B cell (primary cell): Measurements from ENCODE around the gene LPXN. TPM values are rescaled to one million over a fixed set of nuclear protein-coding genes. Genes with fewer than 3 reads are reported as not detected.

Experiments used
- ATAC-seq: fragments of 200-7000 bp; cut with Tn5 transposase; one replicate; pipeline ENCODE4 v1.10.0; 2021; ENCODE audit warnings: low read depth, mild to moderate bottlenecking, moderate number of reproducible peaks, moderate library complexity
- CTCF ChIA-PET: fragments of 350-600 bp; sonication (Branson Sonifier 250); formaldehyde crosslinking; loops from one replicate; lab custom pipeline; 2021; ENCODE audit warnings: antibody characterized with exemption, inconsistent platforms; lab: Charles Lee
- POLR2A ChIA-PET: fragments of 350-600 bp; sonication (Branson Sonifier 250); formaldehyde crosslinking; loops from one replicate; lab custom pipeline; 2021; ENCODE audit warnings: antibody characterized with exemption; lab: Charles Lee
- DNase-seq: peaks from one replicate; pipeline ENCODE4 v3.0.0; 2013
- H2AFZ ChIP-seq: 2 replicates; pipeline ENCODE4 v1.6.1; 2012; ENCODE audit warnings: mild to moderate bottlenecking, low read depth, low read length; ENCODE audit not compliant: insufficient read depth, poor library complexity, severe bottlenecking
- H3K27ac ChIP-seq, 2 donors: 1 replicate in 1 of 2; 2 replicates in 1 of 2; pipeline ENCODE4 v1.5.1; 2012 to 2013; ENCODE audit warnings: low read length in 2 of 2, mild to moderate bottlenecking in 2 of 2, moderate library complexity in 1 of 2
- H3K27me3 ChIP-seq, 4 experiments: fragments of 200-600 bp in 1 of 4; sonication (generic) in 1 of 4; replicated peaks in 1 of 4; 1 replicate in 2 of 4; 2 replicates in 2 of 4; pipeline versions ENCODE4 v1.6.1 to v1.7.0; 2013 to 2016; ENCODE audit warnings: low read length in 3 of 4, mild to moderate bottlenecking in 2 of 4, mixed read lengths in 1 of 4, moderate library complexity in 1 of 4; ENCODE audit not compliant: insufficient read depth in 4 of 4, control insufficient read depth in 3 of 4; ENCODE audit errors: control extremely low read depth in 1 of 4
- H3K36me3 ChIP-seq, 2 experiments: replicated peaks in 1 of 2; 1 replicate in 1 of 2; 2 replicates in 1 of 2; pipeline versions ENCODE4 v1.6.1 to v1.7.1; 2013; ENCODE audit warnings: low read length in 1 of 2; ENCODE audit not compliant: insufficient read depth in 2 of 2, control insufficient read depth in 1 of 2; ENCODE audit errors: control extremely low read depth in 1 of 2, extremely low read depth in 1 of 2
- H3K4me1 ChIP-seq, 2 donors: fragments of 200-600 bp in 1 of 2; sonication (generic) in 1 of 2; 1 replicate in 1 of 2; 2 replicates in 1 of 2; pipeline versions ENCODE4 v1.5.1 to v1.6.1; 2013 to 2017; ENCODE audit warnings: low read length in 2 of 2; ENCODE audit not compliant: control insufficient read depth in 2 of 2, insufficient read depth in 2 of 2
- H3K4me2 ChIP-seq: replicated peaks from 2 replicates; pipeline ENCODE3; 2012; ENCODE audit warnings: mild to moderate bottlenecking, low read depth, low read length; ENCODE audit not compliant: poor library complexity, severe bottlenecking
- H3K4me3 ChIP-seq, 5 experiments: fragments of 200-600 bp in 1 of 5; sonication (generic) in 1 of 5; 1 replicate in 3 of 5; 2 replicates in 2 of 5; pipeline versions ENCODE4 v1.5.1 to v1.7.0; 2011 to 2016; ENCODE audit warnings: low read length in 4 of 5, mild to moderate bottlenecking in 4 of 5, low read depth in 2 of 5, control low read depth in 1 of 5, moderate library complexity in 1 of 5; ENCODE audit not compliant: insufficient read depth in 1 of 5; ENCODE audit errors: control extremely low read depth in 1 of 5, extremely low read depth in 1 of 5
- H3K79me2 ChIP-seq: fragments of 200-600 bp; sonication (generic); one replicate; pipeline ENCODE4 v1.6.0; 2016; ENCODE audit warnings: low read length; ENCODE audit not compliant: control insufficient read depth, insufficient read depth
- H3K9ac ChIP-seq: fragments of 200-600 bp; sonication (generic); 2 replicates; pipeline ENCODE4 v1.6.1; 2017; ENCODE audit warnings: mild to moderate bottlenecking, low read length, moderate library complexity
- H3K9me3 ChIP-seq, 3 donors: one replicate each; pipeline versions ENCODE4 v1.6.1 to v1.7.1; 2013; ENCODE audit warnings: low read length in 2 of 3; ENCODE audit not compliant: control insufficient read depth in 2 of 3, insufficient read depth in 1 of 3; ENCODE audit errors: control extremely low read depth in 1 of 3
- H4K20me1 ChIP-seq: 2 replicates; pipeline ENCODE4 v1.6.0; 2012; ENCODE audit warnings: mild to moderate bottlenecking, low read length; ENCODE audit not compliant: insufficient read depth, control insufficient read depth, poor library complexity, severe bottlenecking
- H3K27ac Mint-ChIP-seq: one replicate; pipeline ENCODE4 v1.8.0; 2021; ENCODE audit warnings: mixed read lengths
- H3K27me3 Mint-ChIP-seq: one replicate; pipeline ENCODE4 v1.8.0; 2021; ENCODE audit warnings: mixed read lengths
- H3K4me1 Mint-ChIP-seq: one replicate; pipeline ENCODE4 v1.8.0; 2021; ENCODE audit warnings: mixed read lengths
- H3K4me3 Mint-ChIP-seq: one replicate; pipeline ENCODE4 v1.8.0; 2021; ENCODE audit warnings: mixed read lengths
- H3K9me3 Mint-ChIP-seq: one replicate; pipeline ENCODE4 v1.8.0; 2022; ENCODE audit warnings: mixed read lengths; ENCODE audit not compliant: insufficient read depth
- CTCF ChIP-seq: fragments of 200-600 bp; IDR thresholded peaks from one replicate; pipeline ENCODE4 v1.8.0; 2022; ENCODE audit warnings: antibody characterized with exemption, mild to moderate bottlenecking
- EZH2 ChIP-seq: IDR thresholded peaks from 2 replicates; pipeline ENCODE4 v1.6.1; 2012; ENCODE audit warnings: borderline replicate concordance, low read depth, mild to moderate bottlenecking, moderate library complexity, low read length; ENCODE audit not compliant: insufficient read depth, poor library complexity, severe bottlenecking
- WGBS: methylation state at CpG from one replicate; pipeline ENCODE4 v1.1.5; 2013; ENCODE audit warnings: missing lambda C conversion rate; ENCODE audit not compliant: insufficient coverage; 5-methylcytosine and 5-hydroxymethylcytosine counted together
- intact Hi-C: fragments of 100-400 bp; cut with micrococcal nuclease; formaldehyde crosslinking; loops from one replicate; pipeline ENCODE4 v1.10.0; 2022
- polyA plus RNA-seq: library from polyadenylated mRNA; depleted of rRNA; stranded (reverse); fragments of >200 nt; gene quantifications from 2 replicates; pipeline ENCODE4 v1.2.3, GENCODE V29; 2012
- total RNA-seq, 2 donors: library from RNA; stranded (reverse); fragments of 120-200 nt in 1 of 2; gene quantifications; 1 replicate in 1 of 2; 2 replicates in 1 of 2; pipeline versions ENCODE4 v1.2.3 to v1.2.4, GENCODE V29; 2013 to 2022

LPXN gene
- total and polyA plus RNA-seq, 2 donors (not counting 1 experiment from before 2014, with no cell fraction given) = 59.2 to 209 TPM

GRCh38 chr11:58509748-58510147 is 65.9 kb downstream of the LPXN start:
- TF ChIP-seq EZH2 = no peak
- no peak for TF ChIP-seq CTCF
- Histone ChIP-seq H3K36me3 (no peaks in the 10 kb centered on the region), H3K4me2 (no peak overlapping the region), H2AFZ (no peak overlapping the region), H4K20me1 (no peaks in the 10 kb centered on the region), H3K27ac (no peak overlapping the region), H3K4me1 (peaks cover 8 to 12% of the 10 kb centered on the region in 2 donors), H3K27me3 (no peaks in the 10 kb centered on the region), H3K9ac (no peak overlapping the region), H3K79me2 (no peaks in the 10 kb centered on the region), H3K9me3 (no peaks in the 10 kb centered on the region), H3K4me3 (no peak overlapping the region)
- DNase-seq (no peak), ATAC-seq (no peak)
- intact Hi-C loops = loop anchor here (5.0 kb wide), 1 partner anchor 942 kb away; the partner anchor contains the start of gene UBE2L6
- ChIA-PET CTCF (interaction anchor here (0.8 kb wide), 1 partner anchor 10 kb away, joined by 3 read pairs; no protein-coding TSS in a partner anchor), POLR2A (no interaction called here)
- Mint-ChIP-seq H3K4me3 (no peak overlapping the region), H3K9me3 (no peaks in the 10 kb centered on the region), H3K27me3 (no peaks in the 10 kb centered on the region), H3K4me1 (peaks cover 20% of the 10 kb centered on the region), H3K27ac (no peak overlapping the region)
- WGBS = no CpG with 5 or more reads among the region's 1 CpG

GRCh38 chr11:58508814-58509213 is 66.8 kb downstream of the LPXN start:
- Histone ChIP-seq H3K79me2 (no peaks in the 10 kb centered on the region), H3K9me3 (no peaks in the 10 kb centered on the region), H3K36me3 (no peaks in the 10 kb centered on the region), H3K4me3 (no peak overlapping the region), H2AFZ (no peak overlapping the region), H3K27me3 (no peaks in the 10 kb centered on the region), H4K20me1 (no peaks in the 10 kb centered on the region), H3K27ac (no peak overlapping the region), H3K4me2 (no peak overlapping the region), H3K9ac (no peak overlapping the region), H3K4me1 (peaks cover 8 to 12% of the 10 kb centered on the region in 2 donors)
- ChIA-PET CTCF (no interaction called here), POLR2A (no interaction called here)
- Mint-ChIP-seq H3K4me3 (no peak overlapping the region), H3K27ac (no peak overlapping the region), H3K4me1 (peaks cover 21% of the 10 kb centered on the region), H3K9me3 (no peaks in the 10 kb centered on the region), H3K27me3 (no peaks in the 10 kb centered on the region)
- ATAC-seq (no peak), DNase-seq (no peak)
- no peak for TF ChIP-seq EZH2
- no peak for TF ChIP-seq CTCF
- intact Hi-C loops = no loop called here
